ENCODE measurements around the gene BNIP3.
A peak's percentile ranks its signal among the peaks of the same experiment; 100 is the strongest.

BNIP3 gene, protein sequence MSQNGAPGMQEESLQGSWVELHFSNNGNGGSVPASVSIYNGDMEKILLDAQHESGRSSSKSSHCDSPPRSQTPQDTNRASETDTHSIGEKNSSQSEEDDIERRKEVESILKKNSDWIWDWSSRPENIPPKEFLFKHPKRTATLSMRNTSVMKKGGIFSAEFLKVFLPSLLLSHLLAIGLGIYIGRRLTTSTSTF

DNA sequence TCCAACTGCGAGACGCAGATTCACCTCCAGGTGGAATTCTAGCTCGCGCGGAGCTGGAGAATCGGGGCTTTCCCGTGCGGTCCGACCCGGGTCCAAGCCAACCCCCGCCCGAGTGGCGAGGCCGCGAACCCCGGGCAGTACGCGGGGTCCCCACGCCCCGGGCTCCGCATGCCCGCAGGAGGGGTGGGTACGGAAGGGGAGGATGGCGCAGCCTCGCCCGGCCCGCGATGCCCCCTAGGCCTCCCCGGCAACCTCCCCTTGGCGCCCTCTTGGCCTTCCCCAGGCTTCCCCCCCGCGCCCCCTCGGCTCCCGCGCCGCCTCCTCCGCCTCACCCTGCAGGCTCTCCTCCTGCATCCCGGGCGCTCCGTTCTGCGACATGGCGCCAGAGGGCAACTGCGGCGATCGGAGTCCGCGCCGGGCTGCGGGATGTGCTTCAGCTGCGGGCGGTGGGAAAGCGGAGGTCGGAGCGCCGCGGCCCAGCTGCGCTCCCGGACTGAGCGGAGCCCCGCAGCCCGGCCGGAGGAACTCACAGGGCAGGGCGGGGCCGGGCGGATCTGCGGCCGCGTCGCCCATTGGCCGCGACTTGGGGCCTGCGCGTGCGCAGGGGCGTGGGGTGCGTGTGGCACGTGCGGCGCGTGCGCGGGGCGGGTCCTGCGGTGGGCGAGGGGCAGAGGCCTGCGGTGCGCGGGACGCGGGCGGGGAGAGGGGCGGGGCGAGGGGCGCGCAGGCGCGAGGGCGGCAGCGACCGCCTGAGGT is at the start of gene BNIP3:
TSS of gene BNIP3 (minus strand) at position 495 of the 756 bp plus-strand sequence. CDS start at position 378, 117 bp downstream.
- peak; percentile 89 to 91 for DNase-seq (ENCODE audit: low read depth in 2 of 2)

DNA sequence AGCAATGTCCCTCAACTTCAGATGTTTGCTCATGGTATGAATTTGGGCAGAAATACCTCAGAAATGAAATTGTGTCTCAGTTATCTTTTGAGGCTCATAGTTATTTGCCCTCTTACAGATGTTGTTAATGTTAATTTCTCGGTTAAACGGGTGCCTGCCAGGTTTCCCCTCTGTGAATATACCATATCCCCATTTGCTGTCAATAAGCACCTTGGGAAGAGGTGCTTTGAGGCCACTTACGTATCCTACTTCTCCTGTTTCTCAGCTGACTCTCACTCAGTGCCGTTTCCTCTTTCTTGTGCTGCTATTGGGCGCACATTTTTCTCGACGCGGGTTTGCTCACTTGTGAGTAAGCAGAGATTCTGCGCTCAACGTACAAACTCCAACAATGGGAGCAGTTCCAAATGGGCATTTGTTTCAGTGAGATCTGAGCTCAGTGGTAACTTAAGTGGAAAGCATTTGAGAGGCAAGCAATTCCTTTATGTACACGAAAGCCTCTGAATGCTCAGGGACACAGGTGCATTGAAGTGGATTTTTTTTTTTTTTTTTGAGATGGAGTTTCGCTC is 49.3 kb upstream of the BNIP3 start:
- DNase-seq (ENCODE audit: low read depth in 2 of 2), result no peak

DNA sequence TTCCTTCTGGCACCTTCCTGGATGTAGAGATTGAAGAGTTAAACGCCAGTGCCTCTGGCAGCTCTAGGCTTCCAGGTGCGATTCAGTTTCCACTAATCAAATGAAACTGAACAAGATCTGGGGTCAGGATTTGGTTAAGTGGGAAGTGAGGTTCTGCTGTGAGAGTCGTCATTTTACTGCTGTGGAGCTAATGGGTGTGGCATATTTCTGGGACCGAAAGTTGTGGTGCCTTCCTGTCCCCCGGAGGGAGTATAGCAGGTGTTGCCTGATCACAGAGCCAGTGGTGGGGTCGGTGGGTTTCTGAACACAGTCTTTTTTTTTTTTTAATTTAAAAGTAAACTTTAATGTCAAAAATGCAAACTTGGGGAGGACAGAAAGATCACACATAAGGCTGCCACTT is 47.0 kb upstream of the BNIP3 start:
- no peak for DNase-seq (ENCODE audit: low read depth in 2 of 2)

DNA sequence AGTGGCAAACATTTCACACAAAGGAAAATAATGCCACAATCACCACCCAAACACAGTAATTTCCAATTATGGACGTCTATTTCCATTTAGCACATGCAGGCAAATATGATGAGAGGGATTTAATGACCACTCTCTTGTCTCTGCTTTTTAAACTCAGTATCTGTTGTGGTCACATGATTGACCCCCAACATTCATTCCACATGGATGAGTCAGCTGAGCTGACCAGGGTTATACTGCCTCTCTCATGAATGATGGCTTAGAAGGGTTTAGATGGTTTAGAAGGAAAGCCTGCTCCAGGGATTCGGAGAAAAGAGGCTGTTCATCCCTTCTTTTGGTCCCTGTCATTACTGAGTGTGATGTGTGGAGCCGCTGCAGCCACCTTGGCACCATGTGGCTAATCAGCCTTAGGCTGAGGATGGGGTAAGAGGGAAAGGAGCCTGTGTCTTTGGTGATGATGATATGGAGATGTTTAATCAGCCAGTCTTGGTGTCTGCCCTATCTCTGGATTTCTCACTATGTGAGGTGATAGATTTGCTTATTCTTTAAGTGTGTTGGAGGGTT is 45.8 kb upstream of the BNIP3 start:
- no peak for DNase-seq (ENCODE audit: low read depth in 2 of 2)

DNA sequence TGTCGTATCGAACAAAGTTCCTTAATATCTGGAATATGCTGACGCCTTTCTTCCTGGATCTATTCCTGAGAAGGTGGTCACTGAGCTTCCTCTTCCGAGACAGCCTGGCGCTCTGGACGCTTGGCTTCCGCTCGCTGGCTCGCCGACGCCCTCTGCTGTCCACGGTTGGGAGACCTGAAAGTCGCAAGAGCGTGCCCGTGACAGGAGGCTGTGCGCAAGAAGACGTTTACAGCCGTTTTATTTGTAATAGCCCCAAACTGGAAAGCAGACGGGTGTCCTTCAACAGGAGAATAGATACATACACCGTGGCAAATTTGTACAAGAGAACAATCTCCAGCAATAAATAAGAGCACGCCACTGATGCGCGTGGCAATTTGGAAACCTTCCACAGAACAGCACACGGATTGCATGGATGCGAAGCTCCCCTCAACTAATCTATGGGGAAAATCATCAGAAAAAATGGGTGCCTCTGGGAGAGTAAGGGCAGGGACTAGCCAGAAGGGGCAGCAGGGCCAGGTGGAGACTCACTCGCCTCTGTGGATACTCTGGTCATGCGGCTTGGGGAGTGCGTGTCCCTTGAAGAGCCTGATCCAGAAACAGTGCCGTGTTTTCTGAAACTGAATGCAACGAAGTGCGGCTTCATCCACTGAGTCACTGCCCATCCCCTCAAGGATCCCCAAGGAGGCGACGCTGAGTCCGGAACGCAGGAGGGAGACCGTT is 41.5 kb upstream of the BNIP3 start:
- peak in 1 of 2 experiments; percentile 12 for DNase-seq (ENCODE audit: low read depth in 2 of 2)

DNA sequence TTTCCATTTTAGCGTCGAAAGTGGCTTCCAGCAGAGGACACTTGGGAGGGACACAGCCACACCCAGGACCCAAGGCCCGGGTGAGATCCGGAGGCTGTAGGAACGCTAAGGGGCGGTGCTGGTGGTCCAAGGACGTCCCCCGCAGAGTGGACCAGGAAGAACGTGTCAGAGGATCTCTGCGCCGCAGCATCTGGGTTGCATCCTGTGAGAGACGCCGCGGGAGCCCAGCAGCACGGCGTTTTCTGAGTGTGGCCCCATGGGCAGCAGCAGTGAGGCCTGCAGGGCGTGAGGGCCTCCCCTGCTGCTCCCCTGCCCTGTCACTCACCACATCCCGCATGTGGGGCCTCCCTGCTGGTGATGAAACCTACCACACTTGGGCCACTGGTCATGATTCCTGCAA is 40.5 kb upstream of the BNIP3 start:
- no peak for DNase-seq (ENCODE audit: low read depth in 2 of 2)

DNA sequence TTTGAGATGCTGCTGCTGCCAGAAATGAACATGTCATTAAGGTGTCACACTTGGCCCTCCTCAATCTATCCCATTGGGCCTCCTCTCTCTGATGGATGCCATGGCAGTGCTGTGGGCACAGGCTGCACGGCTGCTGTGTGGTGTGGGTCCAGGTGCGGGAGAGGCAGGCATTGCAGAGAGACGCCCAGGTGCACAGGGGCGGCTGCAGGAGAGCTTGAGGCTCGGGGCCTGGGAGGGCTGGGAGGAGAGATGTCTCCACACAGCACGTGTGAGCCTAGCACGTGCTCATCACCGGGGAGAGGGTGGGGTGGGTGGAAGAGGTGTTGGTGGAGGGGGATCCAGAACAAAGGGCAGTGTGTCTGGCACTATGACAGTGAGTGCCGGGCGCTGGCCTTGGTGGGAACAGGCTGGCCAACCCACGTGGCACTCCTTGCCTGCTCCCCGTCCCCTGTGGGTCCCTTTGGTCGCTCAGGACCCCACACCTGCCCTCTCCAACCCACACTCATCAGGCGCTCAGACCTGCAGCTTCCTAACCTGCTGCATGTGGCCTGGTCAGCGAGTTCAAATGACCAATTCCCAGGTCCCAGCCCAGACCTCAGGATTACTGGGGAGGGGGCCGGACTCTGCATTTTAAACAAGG is 39.9 kb upstream of the BNIP3 start:
- DNase-seq (ENCODE audit: low read depth in 2 of 2), result no peak

DNA sequence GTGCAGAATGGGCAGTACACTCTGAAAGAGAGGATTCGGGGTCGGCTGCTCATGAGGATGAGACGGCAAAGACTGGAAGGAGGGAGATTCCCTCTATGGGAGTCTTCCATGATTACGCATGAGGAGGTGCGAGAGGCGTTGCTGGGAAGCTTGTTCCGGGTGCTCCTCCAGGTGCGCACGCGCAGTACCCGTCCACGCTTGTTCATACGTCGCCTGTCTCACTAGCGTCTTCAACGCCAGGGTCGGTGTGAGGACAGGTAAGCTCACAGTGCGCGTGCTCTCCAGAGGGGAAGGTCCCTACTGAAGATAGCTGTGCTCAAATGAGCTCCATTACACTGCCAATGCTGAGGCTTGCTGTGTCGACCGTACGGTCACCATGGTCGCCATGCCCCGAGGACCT is 39.3 kb upstream of the BNIP3 start:
- DNase-seq (ENCODE audit: low read depth in 2 of 2), result no peak

DNA sequence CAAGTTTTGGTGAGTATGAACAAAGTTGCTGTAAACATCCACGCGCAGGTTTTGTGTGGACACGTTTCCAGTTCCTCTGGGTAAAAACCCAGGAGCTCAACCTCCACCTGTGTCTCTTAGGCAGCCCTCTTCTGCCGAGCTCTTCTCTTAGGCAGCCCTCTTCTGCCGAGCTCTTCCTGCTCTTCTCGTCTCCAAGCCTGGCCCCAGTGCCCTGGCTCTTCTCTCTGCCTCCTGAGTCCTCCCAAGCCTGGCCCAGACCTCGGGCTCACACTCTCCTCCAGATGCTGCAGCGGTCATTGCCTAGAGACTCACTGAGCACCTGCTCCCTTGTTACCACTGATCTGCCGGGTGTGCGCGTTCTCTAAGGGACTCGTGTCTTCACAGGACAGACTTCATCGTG is 38.7 kb upstream of the BNIP3 start:
- no peak for DNase-seq (ENCODE audit: low read depth in 2 of 2)

DNA sequence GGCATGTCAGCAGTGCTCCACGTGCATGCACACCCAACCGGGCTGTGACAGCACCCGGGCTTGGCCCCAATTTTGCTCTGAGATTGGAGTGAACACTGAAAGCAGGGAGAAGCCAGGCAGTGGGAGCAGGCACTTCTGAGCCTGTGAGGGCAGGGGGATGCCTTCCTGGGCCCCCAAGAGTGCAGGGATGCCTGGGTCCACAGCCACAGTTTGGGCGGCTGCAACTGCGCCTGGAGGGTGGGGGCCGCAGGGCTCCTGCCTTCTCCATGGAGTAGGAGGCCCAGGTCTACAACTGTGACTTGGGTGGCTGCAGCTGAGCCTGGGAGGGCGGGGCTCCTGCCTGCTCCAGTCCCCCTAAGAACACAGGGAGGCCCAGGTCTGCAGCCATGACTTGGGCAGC is 37.6 kb upstream of the BNIP3 start:
- no peak for DNase-seq (ENCODE audit: low read depth in 2 of 2)

DNA sequence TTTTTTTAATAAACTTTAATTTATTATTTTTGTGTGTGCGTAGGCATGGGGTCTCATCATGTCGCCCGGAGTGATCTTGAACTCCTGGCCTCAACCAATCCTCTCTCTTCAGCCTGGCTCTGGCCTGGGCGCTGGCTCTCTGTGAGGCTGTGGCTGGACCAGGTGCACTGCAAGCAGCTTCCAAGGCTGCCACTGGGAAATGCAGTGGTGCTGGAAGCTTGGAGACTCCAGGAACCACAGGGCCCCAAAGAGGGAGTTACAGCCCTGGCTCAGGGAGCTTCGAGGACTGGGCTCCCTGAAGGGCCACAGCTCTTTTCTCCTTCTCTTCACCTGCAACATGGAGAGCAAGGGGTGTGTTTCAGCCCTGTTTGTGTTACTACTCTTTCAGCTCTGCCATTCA is 36.7 kb upstream of the BNIP3 start:
- DNase-seq (ENCODE audit: low read depth in 2 of 2), result no peak

DNA sequence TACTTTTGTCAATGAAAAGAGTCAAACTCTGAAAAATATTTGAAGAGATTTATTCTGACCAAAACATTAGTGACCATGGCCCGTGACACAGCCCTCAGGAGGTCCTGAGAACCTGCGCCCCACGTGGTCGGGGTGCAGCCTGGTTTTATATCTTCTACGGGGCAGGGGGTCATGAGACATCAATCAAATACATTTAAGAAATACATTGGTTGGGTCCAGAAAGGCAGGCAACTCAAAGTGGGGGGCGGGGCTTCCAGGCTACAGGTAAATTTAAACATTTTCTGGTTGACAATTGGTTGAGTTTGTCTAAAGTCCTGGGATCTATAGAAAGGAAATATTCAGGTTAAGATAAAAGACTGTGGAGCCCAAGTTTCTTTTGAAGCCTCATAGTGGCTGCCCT is 34.8 kb upstream of the BNIP3 start:
- DNase-seq (ENCODE audit: low read depth in 2 of 2), result no peak

DNA sequence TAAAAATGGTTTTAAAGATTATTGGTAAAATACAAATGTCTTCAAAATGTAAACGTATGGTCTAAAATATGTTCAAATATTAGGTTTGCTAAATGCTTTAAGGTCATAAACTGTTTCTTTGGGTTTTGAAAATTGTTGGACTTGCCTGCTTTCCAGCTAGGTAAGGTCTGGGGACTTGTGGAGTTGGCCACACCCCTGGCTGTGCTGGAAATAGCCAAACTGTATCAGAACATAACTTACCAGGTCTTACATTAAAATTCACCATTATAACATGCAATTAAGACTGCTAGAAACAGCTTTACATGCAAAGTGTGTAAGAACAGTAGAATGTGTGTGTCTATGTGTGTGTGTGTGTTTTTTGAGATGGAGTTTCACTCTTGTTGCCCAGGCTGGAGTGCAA is 29.7 kb upstream of the BNIP3 start:
- DNase-seq (ENCODE audit: low read depth in 2 of 2), result no peak

DNA sequence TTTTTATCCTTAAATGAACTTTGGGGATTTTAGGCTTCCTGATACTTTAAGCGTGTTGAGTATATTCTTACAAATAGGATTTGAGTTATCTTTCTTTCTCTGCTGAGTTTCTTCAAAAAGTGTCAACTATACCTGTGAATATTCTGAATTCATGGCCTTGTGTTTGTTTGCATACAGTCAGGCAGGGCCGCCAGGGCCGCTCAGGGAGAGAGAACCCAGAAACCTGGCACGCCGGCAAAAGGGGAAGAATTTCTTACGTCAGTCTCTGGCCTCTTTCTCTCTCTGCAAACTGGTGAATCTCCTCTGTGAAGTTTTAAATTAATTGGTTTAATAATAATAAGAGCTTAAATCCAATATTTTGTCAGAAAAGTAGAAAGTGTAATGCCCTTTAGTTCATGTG is 29.3 kb upstream of the BNIP3 start:
- no peak for DNase-seq (ENCODE audit: low read depth in 2 of 2)

DNA sequence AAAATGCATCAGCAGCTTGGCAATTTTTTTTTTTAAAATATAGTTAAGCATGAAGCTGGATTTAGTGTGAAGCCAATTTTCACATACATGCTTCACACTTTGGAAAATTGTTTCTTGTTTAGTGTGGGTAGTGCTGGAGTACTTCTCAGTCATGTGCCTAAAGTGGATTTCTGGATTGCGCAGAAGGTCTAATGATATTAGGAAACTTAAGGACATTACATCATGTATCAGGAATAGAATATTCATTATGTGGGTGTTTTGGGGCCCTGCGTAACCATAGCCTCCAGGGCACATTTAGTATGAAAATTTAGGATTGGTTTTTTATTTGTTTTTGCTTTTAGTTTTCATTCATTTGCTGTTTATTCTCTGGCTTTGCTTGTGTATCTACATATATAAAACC is 28.8 kb upstream of the BNIP3 start:
- DNase-seq (ENCODE audit: low read depth in 2 of 2), result no peak

DNA sequence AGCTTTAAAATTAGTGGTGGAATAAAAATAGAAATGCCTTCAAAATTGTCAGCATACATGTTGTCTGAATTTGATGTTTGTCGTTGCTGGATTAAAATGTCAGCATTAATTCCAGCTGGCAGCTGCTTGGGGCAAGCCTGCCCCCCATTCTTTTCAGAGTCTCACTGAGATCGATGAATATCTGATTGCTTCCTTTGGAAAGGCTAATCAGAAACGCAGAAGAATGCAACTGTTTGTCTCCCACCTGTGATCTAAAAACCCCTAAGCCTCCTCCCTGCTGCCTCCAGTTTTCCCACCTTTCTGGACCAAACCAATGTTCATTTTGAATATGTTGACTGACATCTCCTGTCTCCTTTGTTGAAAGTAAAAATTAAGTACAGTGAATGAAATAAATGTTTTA is 27.9 kb upstream of the BNIP3 start:
- no peak for DNase-seq (ENCODE audit: low read depth in 2 of 2)

DNA sequence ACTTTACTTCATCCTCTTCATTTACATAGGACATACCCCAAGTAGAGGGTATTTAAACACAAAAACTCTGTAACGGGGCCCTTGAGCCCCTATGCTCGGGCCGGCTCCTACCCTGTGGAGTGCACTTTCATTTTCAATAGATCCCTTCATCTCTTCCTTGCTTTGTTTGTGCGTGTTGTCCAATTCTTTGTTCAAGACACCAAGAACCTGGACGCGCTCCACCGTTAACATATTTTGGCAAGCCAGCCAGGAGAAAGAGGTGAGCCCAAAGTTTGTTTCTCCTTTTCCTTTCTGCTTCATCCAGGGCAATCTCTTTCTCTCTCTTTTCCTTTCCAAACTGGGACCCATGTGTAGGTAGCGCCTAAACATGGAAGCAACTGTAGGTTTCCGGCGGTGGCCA is 26.0 kb upstream of the BNIP3 start:
- DNase-seq (ENCODE audit: low read depth in 2 of 2), result no peak

DNA sequence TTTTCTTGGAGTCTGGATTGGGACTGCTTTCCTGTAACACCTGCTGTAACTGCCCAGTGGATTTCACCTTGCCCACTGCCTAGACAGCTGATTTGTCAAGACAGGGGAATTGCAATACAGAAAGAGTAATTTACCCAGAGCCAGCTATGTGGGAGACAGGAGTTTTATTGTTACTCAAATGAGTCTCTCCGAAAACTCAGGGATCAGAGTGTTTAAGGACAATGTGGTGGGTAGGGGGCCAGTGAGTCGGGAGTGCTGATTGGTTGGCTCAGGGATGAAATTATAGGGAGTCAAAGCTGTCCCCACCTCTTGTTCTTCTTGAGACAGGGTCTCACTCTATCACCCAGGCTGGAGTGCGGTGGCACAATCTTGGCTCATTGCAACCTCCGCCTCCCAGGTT is 25.2 kb upstream of the BNIP3 start:
- DNase-seq (ENCODE audit: low read depth in 2 of 2), result no peak

DNA sequence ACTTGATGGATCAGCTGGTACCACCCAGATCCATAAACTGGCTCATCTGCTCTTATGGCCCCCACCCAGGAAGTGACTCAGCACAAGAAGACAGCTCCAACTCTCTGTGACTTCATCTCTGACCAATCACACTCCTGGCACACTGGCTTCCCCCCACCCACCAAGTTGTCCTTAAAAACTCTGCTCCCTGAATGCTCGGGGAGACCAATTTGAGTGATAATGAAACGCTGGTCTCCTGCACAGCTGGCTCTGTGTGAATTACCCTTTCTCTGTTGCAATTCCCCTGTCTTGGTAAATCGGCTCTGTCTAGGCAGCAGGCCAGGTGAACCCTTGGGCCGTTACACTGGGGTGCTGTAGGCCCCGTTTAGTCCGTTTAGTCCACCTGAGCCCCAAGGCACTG is 23.4 kb upstream of the BNIP3 start:
- DNase-seq (ENCODE audit: low read depth in 2 of 2), result no peak

DNA sequence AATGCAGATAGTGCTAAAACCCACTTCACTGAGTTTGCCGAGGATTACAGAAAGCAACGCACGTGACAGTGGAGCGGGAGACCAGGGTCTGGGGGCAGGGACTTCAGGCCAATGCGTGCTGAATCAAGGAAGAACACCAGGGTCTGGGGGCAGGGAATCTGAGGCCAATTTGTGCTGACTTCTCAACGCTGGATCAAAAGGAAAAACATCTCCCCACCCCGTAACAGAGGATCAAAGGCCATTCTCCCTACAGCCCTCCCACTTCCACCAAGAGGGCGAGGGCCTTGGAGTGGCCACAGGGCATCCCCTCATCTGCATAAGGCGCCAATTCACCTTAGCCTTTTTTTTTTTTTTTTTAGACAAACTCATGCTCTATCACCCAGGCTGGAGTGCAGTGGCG is 22.3 kb upstream of the BNIP3 start:
- no peak for DNase-seq (ENCODE audit: low read depth in 2 of 2)

DNA sequence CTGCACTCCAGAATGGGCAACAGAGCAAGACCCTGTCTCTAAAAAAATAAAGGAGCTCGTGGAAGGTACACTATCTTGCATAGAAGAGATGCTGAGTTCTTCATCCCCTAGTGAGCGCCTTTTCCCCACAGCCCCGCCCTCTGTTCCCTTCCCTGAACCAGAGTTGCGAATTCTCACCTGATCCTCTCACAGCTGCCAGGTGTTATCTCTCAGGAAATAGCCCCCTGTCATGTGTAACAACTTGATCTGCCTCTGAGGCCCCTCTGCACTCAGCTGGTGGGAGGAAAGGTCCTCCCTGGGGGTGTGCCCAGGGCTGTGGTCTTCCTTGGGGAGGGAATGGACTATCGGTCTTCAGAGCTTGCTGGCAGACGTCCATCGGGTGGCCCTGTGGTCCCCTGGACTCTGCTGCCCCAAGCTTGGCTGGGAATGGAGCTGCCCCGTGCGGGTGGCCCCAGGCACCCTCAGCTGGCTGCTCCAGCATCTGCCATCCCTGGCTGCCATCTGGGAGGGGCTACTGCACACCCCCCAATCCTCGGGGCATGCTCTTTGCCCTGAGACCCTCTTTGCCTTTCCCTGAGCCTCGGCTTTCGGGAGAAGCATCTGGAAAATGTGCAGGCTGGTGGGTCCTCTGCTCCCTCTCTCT is 21.7 kb upstream of the BNIP3 start:
- no peak for DNase-seq (ENCODE audit: low read depth in 2 of 2)
